Mesothelial cell of epicardium (in vitro differentiated cells): Measurements from ENCODE around the gene CTSA. TPM values are rescaled to one million over a fixed set of nuclear protein-coding genes. Genes with fewer than 3 reads are reported as not detected.

Experiments
- DNase-seq, 2 experiments: peaks; one replicate each; pipeline ENCODE4 v3.0.0; 2021; ENCODE audit warnings: low spot score in 2 of 2; ENCODE audit not compliant: unreplicated experiment in 2 of 2
- H3K27ac Mint-ChIP-seq: 2 replicates; pipeline ENCODE4 v1.8.0; 2021; ENCODE audit warnings: mixed read lengths
- H3K27me3 Mint-ChIP-seq: 2 replicates; pipeline ENCODE4 v1.8.0; 2021; ENCODE audit warnings: low read depth, mixed read lengths
- H3K36me3 Mint-ChIP-seq: 2 replicates; pipeline ENCODE4 v1.8.0; 2021; ENCODE audit warnings: mixed read lengths
- H3K4me1 Mint-ChIP-seq: 2 replicates; pipeline ENCODE4 v1.8.0; 2021; ENCODE audit warnings: mixed read lengths
- H3K4me3 Mint-ChIP-seq: 2 replicates; pipeline ENCODE4 v1.8.0; 2021; ENCODE audit warnings: mild to moderate bottlenecking, moderate library complexity, mixed read lengths
- H3K9me3 Mint-ChIP-seq: 2 replicates; pipeline ENCODE4 v1.8.0; 2021; ENCODE audit warnings: mixed read lengths
- CTCF ChIP-seq: fragments of 200-600 bp; sonication (generic); IDR thresholded peaks from one replicate; pipeline ENCODE4 v1.5.0; 2021; ENCODE audit warnings: antibody characterized with exemption; ENCODE audit not compliant: unreplicated experiment
- total RNA-seq: library from RNA; stranded (reverse); gene quantifications from 3 replicates; pipeline ENCODE4 v1.2.1, GENCODE V29; 2021

The CTSA gene
- total RNA-seq, 1 donor from 2014 or later = 86.7 TPM

GRCh38 chr20:45909336-45909808, 18.2 kb downstream of the CTSA start:
- H3K27me3 Mint-ChIP-seq = no peaks in the 10 kb centered on the region

DNA sequence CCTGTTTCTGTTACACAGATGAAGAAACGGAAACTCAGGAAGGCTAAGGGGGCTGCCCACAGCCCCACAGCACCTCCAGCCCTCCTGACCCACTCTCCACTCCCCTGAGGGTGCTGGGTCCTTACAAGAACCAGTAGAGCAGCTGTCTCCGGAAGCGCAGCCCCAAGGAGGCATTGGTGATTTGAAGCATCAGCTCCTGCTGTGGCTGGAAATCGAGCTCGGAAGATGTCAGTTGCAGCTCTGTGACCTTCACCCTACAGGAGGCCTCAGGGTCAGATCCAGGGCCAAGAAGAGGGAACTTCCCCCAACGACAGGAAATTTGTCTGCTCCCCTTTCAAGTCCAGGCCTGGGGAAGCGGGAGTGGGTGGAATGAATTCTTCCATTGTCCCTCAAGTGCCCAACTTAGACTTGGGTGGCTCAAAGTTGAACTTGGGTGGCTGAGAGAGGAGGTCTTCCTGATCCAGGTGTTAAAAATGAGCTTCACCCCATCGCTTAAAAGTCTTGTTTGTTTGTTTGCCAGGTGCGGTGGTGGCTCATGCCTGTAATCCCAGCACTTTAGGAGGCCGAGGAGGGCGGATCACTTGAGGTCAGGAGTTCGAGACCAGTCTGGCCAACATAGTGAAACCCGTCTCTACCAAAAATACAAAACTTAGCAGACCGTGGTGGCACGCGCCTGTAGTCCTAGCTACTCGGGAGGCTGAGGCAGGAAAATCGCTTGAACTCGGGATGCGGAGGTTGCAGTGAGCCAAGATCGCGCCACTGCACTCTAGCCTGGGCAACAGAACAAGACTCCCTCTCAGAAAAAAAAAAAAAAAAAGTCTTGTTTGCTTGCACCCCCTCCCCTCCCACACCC, 18.9 kb downstream of the CTSA start:
- H3K27me3 Mint-ChIP-seq = no peaks in the 10 kb centered on the region
- H3K36me3 Mint-ChIP-seq = peaks cover 25% of the 10 kb centered on the region
- H3K9me3 Mint-ChIP-seq = no peaks in the 10 kb centered on the region
- no peak for TF ChIP-seq CTCF
- H3K4me1 Mint-ChIP-seq = peaks cover 8% of the 10 kb centered on the region
- DNase-seq = no peak
- H3K4me3 Mint-ChIP-seq = peak overlapping the region; percentile 76
- peak overlapping the region; percentile 94 for H3K27ac Mint-ChIP-seq

More at GRCh38 chr20:45909336-45909808, 18.2 kb downstream of the CTSA start:
- no peak for DNase-seq
- H3K4me1 Mint-ChIP-seq = peaks cover 8% of the 10 kb centered on the region
- no peak for TF ChIP-seq CTCF
- H3K4me3 Mint-ChIP-seq = no peak overlapping the region
- peaks cover 25% of the 10 kb centered on the region for H3K36me3 Mint-ChIP-seq
- no peaks in the 10 kb centered on the region for H3K9me3 Mint-ChIP-seq
- H3K27ac Mint-ChIP-seq = no peak overlapping the region

GRCh38 chr20:45910670-45911485, 19.7 kb downstream of the CTSA start:
- peaks cover 8% of the 10 kb centered on the region for H3K4me1 Mint-ChIP-seq
- peaks cover 21% of the 10 kb centered on the region for H3K36me3 Mint-ChIP-seq
- no peaks in the 10 kb centered on the region for H3K27me3 Mint-ChIP-seq
- no peak for TF ChIP-seq CTCF
- DNase-seq = peak; percentile 93 to 98
- peak overlapping the region; percentile 94 for H3K27ac Mint-ChIP-seq
- H3K9me3 Mint-ChIP-seq = no peaks in the 10 kb centered on the region
- H3K4me3 Mint-ChIP-seq = peak overlapping the region; percentile 76

DNA sequence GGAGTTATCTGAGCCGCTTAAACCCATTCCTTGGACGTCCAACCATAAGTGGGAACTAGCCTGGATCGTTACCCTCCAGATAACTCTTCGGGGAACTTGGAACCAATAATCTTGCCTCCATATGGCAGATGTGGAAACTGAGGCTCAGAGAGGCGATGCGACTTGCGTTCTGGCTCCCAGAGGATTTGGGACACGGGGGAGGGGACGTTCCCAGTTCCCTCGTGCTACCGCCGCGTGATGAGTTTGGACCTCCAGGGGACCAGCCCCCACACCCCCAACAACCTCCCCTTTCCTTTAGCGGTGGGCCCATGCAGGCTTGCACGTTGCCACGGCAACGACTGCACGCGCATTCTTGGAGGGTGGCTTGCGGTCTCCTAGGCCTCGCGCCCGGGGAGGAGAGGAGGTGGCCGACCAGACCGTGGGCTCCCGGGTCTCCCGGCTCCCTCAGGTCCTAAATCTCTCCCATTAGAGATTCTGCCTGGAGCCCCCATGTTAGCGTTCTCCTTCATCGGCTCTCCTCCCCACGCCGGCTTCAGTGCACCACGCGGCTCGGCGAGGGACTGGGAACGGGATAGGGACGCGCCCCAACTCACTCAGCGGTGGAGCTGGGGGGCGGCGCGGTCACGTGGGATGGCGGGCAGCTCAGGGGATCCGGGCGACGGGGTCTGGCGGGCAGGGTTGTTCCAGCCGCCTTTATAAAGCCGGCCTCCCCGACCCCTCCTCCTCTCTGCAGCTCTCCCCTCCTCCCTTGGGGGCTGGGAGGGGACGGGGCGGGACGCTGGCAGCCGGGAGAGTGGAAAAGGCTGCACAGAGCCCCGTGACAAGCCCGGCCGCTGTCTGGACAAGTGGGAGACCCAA, 20.6 kb downstream of the CTSA start, which contains the start of gene PLTP:
PLTP (minus strand) TSS at position 670 of the 858 bp plus-strand sequence. CDS start 703 bp downstream, outside the sequence.
- Mint-ChIP-seq H3K27me3 (no peaks in the 10 kb centered on the region), H3K9me3 (no peaks in the 10 kb centered on the region), H3K4me1 (peaks cover 8% of the 10 kb centered on the region), H3K4me3 (peak within 1 kb of the TSS; percentile 76), H3K36me3 (peaks cover 17% of the 10 kb centered on the region), H3K27ac (peak within 1 kb of the TSS; percentile 94)
- no peak for TF ChIP-seq CTCF
- peak; percentile 60 to 75 for DNase-seq

GRCh38 chr20:45912344-45912682, 21.2 kb downstream of the CTSA start:
- Mint-ChIP-seq H3K36me3 (peaks cover 15% of the 10 kb centered on the region), H3K27me3 (no peaks in the 10 kb centered on the region), H3K9me3 (no peaks in the 10 kb centered on the region), H3K4me1 (peaks cover 8% of the 10 kb centered on the region), H3K4me3 (peak overlapping the region; percentile 76), H3K27ac (peak overlapping the region; percentile 94)
- no peak for DNase-seq
- TF ChIP-seq CTCF = no peak
